Measurements from ENCODE around the gene ZNF225. TPM values are rescaled to one million over a fixed set of nuclear protein-coding genes. Genes with fewer than 3 reads are reported as not detected.

Gene ZNF225
- total and polyA plus RNA-seq, 9 of the 15 experiments (the other 6 are each of a cell fraction or from before 2014, with no cell fraction given) = 1.4 to 4.2 (median 2.2) TPM

- TF ChIP-seq GATAD2B (IDR thresholded peaks at IDR 0.05; ENCODE audit: borderline replicate concordance) (no peak), ZNF511 (CRISPR knock-in tag; IDR thresholded peaks at IDR 0.05) (no peak), MYC (IDR thresholded peaks at IDR 0.05; ENCODE audit: low read depth, low read length) (no peak), MYC (CRISPR knock-in tag; IDR thresholded peaks at IDR 0.05; ENCODE audit: borderline replicate concordance, low read depth) (no peak), KAT7 (CRISPR knock-in tag; IDR thresholded peaks at IDR 0.05; ENCODE audit: borderline replicate concordance) (no peak), SNRNP70 (optimal IDR thresholded peaks at IDR 0.05; ENCODE audit: low read depth, low read length) (no peak), HNRNPK (IDR thresholded peaks at IDR 0.05; ENCODE audit: low read depth, low read length, poor library complexity, severe bottlenecking) (no peak), MYBL2 (IDR thresholded peaks at IDR 0.05; ENCODE audit: low read depth) (no peak), MYBL2 (CRISPR knock-in tag; IDR thresholded peaks at IDR 0.05; ENCODE audit: borderline replicate concordance) (no peak), E2F5 (CRISPR knock-in tag; IDR thresholded peaks at IDR 0.05) (no peak), POLR2AphosphoS5 (IDR thresholded peaks at IDR 0.05; ENCODE audit: control insufficient read depth, insufficient read depth, low read depth, low read length) (no peak), BHLHE40 (IDR thresholded peaks at IDR 0.05; ENCODE audit: low read length) (no peak), PRDM10 (IDR thresholded peaks at IDR 0.05; ENCODE audit: partially characterized antibody) (peak; percentile 46), ZNF668 (CRISPR knock-in tag; IDR thresholded peaks at IDR 0.05) (no peak), GTF2A2 (tag; IDR thresholded peaks at IDR 0.05) (no peak), ZNF696 (CRISPR knock-in tag; conservative IDR thresholded peaks at IDR 0.05) (no peak), ZNF830 (CRISPR knock-in tag; IDR thresholded peaks at IDR 0.05) (no peak), ZNF217 (CRISPR knock-in tag; IDR thresholded peaks at IDR 0.05) (no peak)
- TF ChIP-seq, protein P1, sequence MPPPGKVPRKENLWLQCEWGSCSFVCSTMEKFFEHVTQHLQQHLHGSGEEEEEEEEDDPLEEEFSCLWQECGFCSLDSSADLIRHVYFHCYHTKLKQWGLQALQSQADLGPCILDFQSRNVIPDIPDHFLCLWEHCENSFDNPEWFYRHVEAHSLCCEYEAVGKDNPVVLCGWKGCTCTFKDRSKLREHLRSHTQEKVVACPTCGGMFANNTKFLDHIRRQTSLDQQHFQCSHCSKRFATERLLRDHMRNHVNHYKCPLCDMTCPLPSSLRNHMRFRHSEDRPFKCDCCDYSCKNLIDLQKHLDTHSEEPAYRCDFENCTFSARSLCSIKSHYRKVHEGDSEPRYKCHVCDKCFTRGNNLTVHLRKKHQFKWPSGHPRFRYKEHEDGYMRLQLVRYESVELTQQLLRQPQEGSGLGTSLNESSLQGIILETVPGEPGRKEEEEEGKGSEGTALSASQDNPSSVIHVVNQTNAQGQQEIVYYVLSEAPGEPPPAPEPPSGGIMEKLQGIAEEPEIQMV (tag; conservative IDR thresholded peaks at IDR 0.05; ENCODE audit: low read depth) = no peak
These were observed 28.2 kb downstream of the ZNF225 start, which contains the start of gene ZNF234 (continued) for GRCh38 chr19:44141191-44142058.

Measured in K562 (cell line).